Measurements from ENCODE around the gene SOX6.

DNA sequence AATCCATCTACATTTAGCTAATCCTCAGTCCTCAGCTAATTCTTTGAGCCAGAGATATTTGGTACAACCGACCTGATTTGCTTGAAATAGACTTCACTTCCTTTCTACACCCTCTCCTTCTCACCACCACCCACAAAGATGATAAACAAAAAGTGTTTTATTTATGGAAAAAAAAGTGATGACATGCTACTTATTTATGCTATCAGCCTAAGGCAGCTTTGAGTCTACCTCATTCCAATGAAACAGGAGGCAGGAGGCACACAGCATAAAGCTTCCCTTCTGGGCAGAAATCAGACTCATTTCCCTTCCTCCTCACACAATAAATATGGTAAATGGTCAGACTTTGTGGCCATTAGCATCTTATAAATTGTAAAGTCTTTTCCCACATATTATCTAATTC lies 325.7 kb downstream of the SOX6 start:
- TF ChIP-seq, protein P1, sequence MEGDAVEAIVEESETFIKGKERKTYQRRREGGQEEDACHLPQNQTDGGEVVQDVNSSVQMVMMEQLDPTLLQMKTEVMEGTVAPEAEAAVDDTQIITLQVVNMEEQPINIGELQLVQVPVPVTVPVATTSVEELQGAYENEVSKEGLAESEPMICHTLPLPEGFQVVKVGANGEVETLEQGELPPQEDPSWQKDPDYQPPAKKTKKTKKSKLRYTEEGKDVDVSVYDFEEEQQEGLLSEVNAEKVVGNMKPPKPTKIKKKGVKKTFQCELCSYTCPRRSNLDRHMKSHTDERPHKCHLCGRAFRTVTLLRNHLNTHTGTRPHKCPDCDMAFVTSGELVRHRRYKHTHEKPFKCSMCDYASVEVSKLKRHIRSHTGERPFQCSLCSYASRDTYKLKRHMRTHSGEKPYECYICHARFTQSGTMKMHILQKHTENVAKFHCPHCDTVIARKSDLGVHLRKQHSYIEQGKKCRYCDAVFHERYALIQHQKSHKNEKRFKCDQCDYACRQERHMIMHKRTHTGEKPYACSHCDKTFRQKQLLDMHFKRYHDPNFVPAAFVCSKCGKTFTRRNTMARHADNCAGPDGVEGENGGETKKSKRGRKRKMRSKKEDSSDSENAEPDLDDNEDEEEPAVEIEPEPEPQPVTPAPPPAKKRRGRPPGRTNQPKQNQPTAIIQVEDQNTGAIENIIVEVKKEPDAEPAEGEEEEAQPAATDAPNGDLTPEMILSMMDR (conservative IDR thresholded peaks at IDR 0.05 in 1 of 2, IDR thresholded peaks at IDR 0.05 in 1 of 2; ENCODE audit: low read depth in 1 of 2, low read length in 2 of 2) = no peak
- no peak for TF ChIP-seq EZH2 (IDR thresholded peaks at IDR 0.05; ENCODE audit: low read length, missing control alignments)

Data from fibroblast of lung (primary cell).